HEK293 (cell line): ENCODE measurements around the gene LTK.
A peak's percentile ranks its signal among the peaks of the same experiment; 100 is the strongest.

Experiments used
- GLI2 ChIP-seq: fragments of 450-650 bp; formaldehyde crosslinking; IDR thresholded peaks from 2 replicates; pipeline ENCODE4; 2017; ENCODE audit warnings: missing biosample characterization, missing genetic modification characterization, low read depth, borderline replicate concordance
- MZF1 ChIP-seq: fragments of 450-650 bp; formaldehyde crosslinking; IDR thresholded peaks from 2 replicates; pipeline ENCODE4 v1.5.1; 2017; ENCODE audit warnings: missing biosample characterization, missing genetic modification characterization, borderline replicate concordance
- ZBTB1 ChIP-seq: fragments of 450-650 bp; formaldehyde crosslinking; IDR thresholded peaks from 2 replicates; pipeline ENCODE4 v1.5.1; 2016; ENCODE audit warnings: missing biosample characterization, missing genetic modification characterization
- ZNF121 ChIP-seq: fragments of 450-650 bp; formaldehyde crosslinking; IDR thresholded peaks from 2 replicates; pipeline ENCODE4 v1.5.1; 2016; ENCODE audit warnings: missing biosample characterization, missing genetic modification characterization
- ZNF175 ChIP-seq: fragments of 450-650 bp; formaldehyde crosslinking; IDR thresholded peaks from 2 replicates; pipeline ENCODE4 v1.5.1; 2016; ENCODE audit warnings: missing biosample characterization, missing genetic modification characterization
- ZNF2 ChIP-seq: fragments of 450-650 bp; formaldehyde crosslinking; IDR thresholded peaks from 2 replicates; pipeline ENCODE4 v1.5.1; 2016; ENCODE audit warnings: missing biosample characterization, missing genetic modification characterization
- ZNF211 ChIP-seq: fragments of 450-650 bp; formaldehyde crosslinking; IDR thresholded peaks from 2 replicates; pipeline ENCODE4 v1.5.1; 2016; ENCODE audit warnings: low read depth, missing biosample characterization, missing genetic modification characterization
- ZNF223 ChIP-seq: fragments of 450-650 bp; formaldehyde crosslinking; IDR thresholded peaks from 2 replicates; pipeline ENCODE4 v1.5.1; 2016; ENCODE audit warnings: missing biosample characterization, missing genetic modification characterization
- ZNF239 ChIP-seq: fragments of 450-650 bp; formaldehyde crosslinking; IDR thresholded peaks from 2 replicates; pipeline ENCODE4 v1.5.1; 2016; ENCODE audit warnings: missing biosample characterization, missing genetic modification characterization
- ZNF266 ChIP-seq: fragments of 450-650 bp; formaldehyde crosslinking; IDR thresholded peaks from 2 replicates; pipeline ENCODE4 v1.5.1; 2016; ENCODE audit warnings: missing biosample characterization, missing genetic modification characterization, low read depth
- ZNF324 ChIP-seq: fragments of 450-650 bp; formaldehyde crosslinking; IDR thresholded peaks from 2 replicates; pipeline ENCODE4 v1.5.1; 2016; ENCODE audit warnings: missing biosample characterization, missing genetic modification characterization
- ZNF391 ChIP-seq: fragments of 450-650 bp; formaldehyde crosslinking; IDR thresholded peaks from 2 replicates; pipeline ENCODE4 v1.5.1; 2016; ENCODE audit warnings: low read depth, missing biosample characterization, missing genetic modification characterization, borderline replicate concordance
- ZNF394 ChIP-seq: fragments of 450-650 bp; formaldehyde crosslinking; IDR thresholded peaks from 2 replicates; pipeline ENCODE4 v1.5.1; 2016; ENCODE audit warnings: missing biosample characterization, missing genetic modification characterization, mild to moderate bottlenecking, moderate library complexity, borderline replicate concordance
- ZNF404 ChIP-seq: fragments of 450-650 bp; formaldehyde crosslinking; IDR thresholded peaks from 2 replicates; pipeline ENCODE4 v1.5.1; 2017; ENCODE audit warnings: missing biosample characterization, missing genetic modification characterization
- ZNF48 ChIP-seq: fragments of 450-650 bp; formaldehyde crosslinking; IDR thresholded peaks from 2 replicates; pipeline ENCODE4 v1.5.1; 2016; ENCODE audit warnings: missing biosample characterization, missing genetic modification characterization
- ZNF510 ChIP-seq: fragments of 450-650 bp; formaldehyde crosslinking; IDR thresholded peaks from 2 replicates; pipeline ENCODE4 v1.5.1; 2018; ENCODE audit warnings: mild to moderate bottlenecking, missing genetic modification characterization, missing biosample characterization; ENCODE audit not compliant: insufficient replicate concordance
- ZNF530 ChIP-seq: fragments of 450-650 bp; formaldehyde crosslinking; IDR thresholded peaks from 2 replicates; pipeline ENCODE4 v1.5.1; 2016; ENCODE audit warnings: low read depth, missing biosample characterization, missing genetic modification characterization
- ZNF544 ChIP-seq: fragments of 450-650 bp; formaldehyde crosslinking; IDR thresholded peaks from 2 replicates; pipeline ENCODE4 v1.5.0; 2017; ENCODE audit warnings: missing biosample characterization, missing genetic modification characterization
- ZNF596 ChIP-seq: fragments of 450-650 bp; IDR thresholded peaks from 2 replicates; pipeline ENCODE4 v1.5.0; 2018; ENCODE audit warnings: missing biosample characterization, mild to moderate bottlenecking, missing genetic modification characterization, moderate library complexity
- ZNF677 ChIP-seq: fragments of 450-650 bp; IDR thresholded peaks from 2 replicates; pipeline ENCODE4 v1.5.0; 2018; ENCODE audit warnings: missing biosample characterization, mild to moderate bottlenecking, missing genetic modification characterization, moderate library complexity
- ZNF707 ChIP-seq: fragments of 450-650 bp; formaldehyde crosslinking; IDR thresholded peaks from 2 replicates; pipeline ENCODE4 v1.5.1; 2016; ENCODE audit warnings: missing biosample characterization, missing genetic modification characterization
- ZNF785 ChIP-seq: fragments of 450-650 bp; formaldehyde crosslinking; IDR thresholded peaks from 2 replicates; pipeline ENCODE4 v1.5.1; 2016; ENCODE audit warnings: missing biosample characterization, missing genetic modification characterization
- ZNF830 ChIP-seq: fragments of 450-650 bp; IDR thresholded peaks from 2 replicates; pipeline ENCODE4 v1.5.0; 2018; ENCODE audit warnings: missing biosample characterization, missing genetic modification characterization, low read depth, mild to moderate bottlenecking, moderate library complexity
- ZNF837 ChIP-seq: fragments of 450-650 bp; formaldehyde crosslinking; IDR thresholded peaks from 2 replicates; pipeline ENCODE4 v1.5.1; 2016; ENCODE audit warnings: missing biosample characterization, missing genetic modification characterization
- ZSCAN23 ChIP-seq: fragments of 450-650 bp; formaldehyde crosslinking; IDR thresholded peaks from 2 replicates; pipeline ENCODE4 v1.5.1; 2016; ENCODE audit warnings: missing biosample characterization, missing genetic modification characterization
- TF ChIP-seq, protein P1 (sequence below): fragments of 450-650 bp; formaldehyde crosslinking; IDR thresholded peaks from 2 replicates; pipeline ENCODE4 v1.5.1; 2016; ENCODE audit warnings: missing biosample characterization, missing genetic modification characterization
- TF ChIP-seq, protein P2 (sequence below): fragments of 450-650 bp; formaldehyde crosslinking; IDR thresholded peaks from 2 replicates; pipeline ENCODE4 v1.5.1; 2016; ENCODE audit warnings: missing biosample characterization, missing genetic modification characterization
- TF ChIP-seq, protein P3 (sequence below): fragments of 450-650 bp; formaldehyde crosslinking; IDR thresholded peaks from 2 replicates; pipeline ENCODE4 v1.5.1; 2016; ENCODE audit warnings: missing biosample characterization, missing genetic modification characterization
- TF ChIP-seq, protein P4 (sequence below): fragments of 450-650 bp; formaldehyde crosslinking; IDR thresholded peaks from 2 replicates; pipeline ENCODE4 v1.5.1; 2016; ENCODE audit warnings: missing biosample characterization, missing genetic modification characterization, low read depth
- TF ChIP-seq, protein P5 (sequence below): fragments of 450-650 bp; formaldehyde crosslinking; conservative IDR thresholded peaks from 2 replicates; pipeline ENCODE4 v1.5.1; 2016; ENCODE audit warnings: low read depth, missing biosample characterization, missing genetic modification characterization

Gene LTK

DNA sequence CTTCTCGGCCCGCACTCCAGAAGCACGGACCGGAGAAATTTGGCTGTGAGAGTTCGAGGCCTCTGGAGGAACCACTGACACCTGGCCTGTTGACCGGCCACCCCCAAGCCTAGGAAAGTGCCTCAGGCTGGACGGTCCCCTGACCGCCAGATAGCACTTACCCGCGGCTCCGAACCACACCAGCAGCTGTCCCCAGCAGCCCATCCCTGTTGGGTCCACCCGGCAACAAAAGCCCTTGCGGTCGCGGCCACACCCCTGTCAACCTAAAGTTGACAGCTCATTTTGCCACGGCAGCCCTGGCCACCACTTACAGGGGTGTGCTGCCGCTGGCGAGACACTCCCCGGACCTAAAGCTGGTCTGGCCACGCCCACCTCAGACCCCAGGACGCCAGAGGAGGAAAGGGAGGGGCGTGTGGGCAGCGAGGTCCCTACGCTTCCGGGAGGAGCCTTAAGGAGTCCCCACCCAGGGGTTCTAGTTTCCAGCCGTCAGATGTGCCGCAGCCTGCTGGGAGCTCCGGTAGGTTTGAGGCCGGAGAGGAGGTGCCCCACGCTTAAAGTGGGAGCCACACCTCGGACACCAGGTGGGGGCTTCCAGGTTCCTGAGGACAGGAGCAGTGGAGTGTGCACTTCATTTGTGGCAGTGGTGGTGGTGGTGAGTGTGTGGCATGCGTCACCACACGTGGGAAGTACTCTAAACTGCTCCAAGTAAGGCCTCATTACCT is at the start of gene LTK (continued):
- TF ChIP-seq GLI2 (no peak), ZNF544 (tag by site-specific recombination) (no peak), ZNF175 (tag by site-specific recombination) (no peak), ZNF785 (no peak), ZNF830 (tag by site-specific recombination) (no peak), ZNF239 (no peak), ZNF211 (tag by site-specific recombination) (no peak), MZF1 (no peak), ZNF510 (tag by site-specific recombination) (no peak), ZNF530 (no peak), ZNF394 (tag by site-specific recombination) (peak; percentile 21; the same call in 1 of the 2 replicates), ZNF324 (no peak), ZNF837 (tag by site-specific recombination) (no peak), ZNF266 (tag by site-specific recombination) (no peak), ZNF121 (tag by site-specific recombination) (no peak), ZBTB1 (tag by site-specific recombination) (no peak), ZNF596 (no peak), ZNF223 (tag by site-specific recombination) (no peak), ZNF48 (tag by site-specific recombination) (no peak), ZNF2 (tag by site-specific recombination) (no peak), ZNF677 (tag by site-specific recombination) (no peak), ZNF391 (tag by site-specific recombination) (no peak), ZNF404 (tag by site-specific recombination) (no peak), ZSCAN23 (tag by site-specific recombination) (no peak), ZNF707 (tag by site-specific recombination) (no peak)
- TF ChIP-seq, protein P1, sequence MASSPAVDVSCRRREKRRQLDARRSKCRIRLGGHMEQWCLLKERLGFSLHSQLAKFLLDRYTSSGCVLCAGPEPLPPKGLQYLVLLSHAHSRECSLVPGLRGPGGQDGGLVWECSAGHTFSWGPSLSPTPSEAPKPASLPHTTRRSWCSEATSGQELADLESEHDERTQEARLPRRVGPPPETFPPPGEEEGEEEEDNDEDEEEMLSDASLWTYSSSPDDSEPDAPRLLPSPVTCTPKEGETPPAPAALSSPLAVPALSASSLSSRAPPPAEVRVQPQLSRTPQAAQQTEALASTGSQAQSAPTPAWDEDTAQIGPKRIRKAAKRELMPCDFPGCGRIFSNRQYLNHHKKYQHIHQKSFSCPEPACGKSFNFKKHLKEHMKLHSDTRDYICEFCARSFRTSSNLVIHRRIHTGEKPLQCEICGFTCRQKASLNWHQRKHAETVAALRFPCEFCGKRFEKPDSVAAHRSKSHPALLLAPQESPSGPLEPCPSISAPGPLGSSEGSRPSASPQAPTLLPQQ (tag by site-specific recombination): 0 out of 2 replicates have a peak, but pooled peaks have one; percentile 42
- TF ChIP-seq, protein P2, sequence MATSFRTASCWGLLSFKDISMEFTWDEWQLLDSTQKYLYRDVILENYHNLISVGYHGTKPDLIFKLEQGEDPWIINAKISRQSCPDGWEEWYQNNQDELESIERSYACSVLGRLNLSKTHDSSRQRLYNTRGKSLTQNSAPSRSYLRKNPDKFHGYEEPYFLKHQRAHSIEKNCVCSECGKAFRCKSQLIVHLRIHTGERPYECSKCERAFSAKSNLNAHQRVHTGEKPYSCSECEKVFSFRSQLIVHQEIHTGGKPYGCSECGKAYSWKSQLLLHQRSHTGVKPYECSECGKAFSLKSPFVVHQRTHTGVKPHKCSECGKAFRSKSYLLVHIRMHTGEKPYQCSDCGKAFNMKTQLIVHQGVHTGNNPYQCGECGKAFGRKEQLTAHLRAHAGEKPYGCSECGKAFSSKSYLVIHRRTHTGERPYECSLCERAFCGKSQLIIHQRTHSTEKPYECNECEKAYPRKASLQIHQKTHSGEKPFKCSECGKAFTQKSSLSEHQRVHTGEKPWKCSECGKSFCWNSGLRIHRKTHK (tag by site-specific recombination): no peak
- TF ChIP-seq, protein P3, sequence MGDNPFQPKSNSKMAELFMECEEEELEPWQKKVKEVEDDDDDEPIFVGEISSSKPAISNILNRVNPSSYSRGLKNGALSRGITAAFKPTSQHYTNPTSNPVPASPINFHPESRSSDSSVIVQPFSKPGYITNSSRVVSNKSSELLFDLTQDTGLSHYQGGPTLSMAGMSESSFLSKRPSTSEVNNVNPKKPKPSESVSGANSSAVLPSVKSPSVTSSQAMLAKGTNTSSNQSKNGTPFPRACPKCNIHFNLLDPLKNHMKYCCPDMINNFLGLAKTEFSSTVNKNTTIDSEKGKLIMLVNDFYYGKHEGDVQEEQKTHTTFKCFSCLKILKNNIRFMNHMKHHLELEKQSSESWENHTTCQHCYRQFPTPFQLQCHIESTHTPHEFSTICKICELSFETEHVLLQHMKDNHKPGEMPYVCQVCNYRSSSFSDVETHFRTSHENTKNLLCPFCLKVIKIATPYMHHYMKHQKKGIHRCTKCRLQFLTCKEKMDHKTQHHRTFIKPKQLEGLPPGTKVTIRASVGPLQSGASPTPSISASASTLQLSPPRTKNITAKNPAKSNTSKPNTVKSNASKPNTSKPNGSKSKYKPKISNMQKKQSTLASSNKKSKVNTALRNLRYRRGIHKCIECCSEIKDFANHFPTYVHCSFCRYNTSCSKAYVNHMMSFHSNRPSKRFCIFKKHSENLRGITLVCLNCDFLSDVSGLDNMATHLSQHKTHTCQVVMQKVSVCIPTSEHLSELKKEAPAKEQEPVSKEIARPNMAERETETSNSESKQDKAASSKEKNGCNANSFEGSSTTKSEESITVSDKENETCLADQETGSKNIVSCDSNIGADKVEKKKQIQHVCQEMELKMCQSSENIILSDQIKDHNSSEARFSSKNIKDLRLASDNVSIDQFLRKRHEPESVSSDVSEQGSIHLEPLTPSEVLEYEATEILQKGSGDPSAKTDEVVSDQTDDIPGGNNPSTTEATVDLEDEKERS (tag by site-specific recombination): no peak
- TF ChIP-seq, protein P4, sequence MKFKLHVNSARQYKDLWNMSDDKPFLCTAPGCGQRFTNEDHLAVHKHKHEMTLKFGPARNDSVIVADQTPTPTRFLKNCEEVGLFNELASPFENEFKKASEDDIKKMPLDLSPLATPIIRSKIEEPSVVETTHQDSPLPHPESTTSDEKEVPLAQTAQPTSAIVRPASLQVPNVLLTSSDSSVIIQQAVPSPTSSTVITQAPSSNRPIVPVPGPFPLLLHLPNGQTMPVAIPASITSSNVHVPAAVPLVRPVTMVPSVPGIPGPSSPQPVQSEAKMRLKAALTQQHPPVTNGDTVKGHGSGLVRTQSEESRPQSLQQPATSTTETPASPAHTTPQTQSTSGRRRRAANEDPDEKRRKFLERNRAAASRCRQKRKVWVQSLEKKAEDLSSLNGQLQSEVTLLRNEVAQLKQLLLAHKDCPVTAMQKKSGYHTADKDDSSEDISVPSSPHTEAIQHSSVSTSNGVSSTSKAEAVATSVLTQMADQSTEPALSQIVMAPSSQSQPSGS: no peak
- TF ChIP-seq, protein P5, sequence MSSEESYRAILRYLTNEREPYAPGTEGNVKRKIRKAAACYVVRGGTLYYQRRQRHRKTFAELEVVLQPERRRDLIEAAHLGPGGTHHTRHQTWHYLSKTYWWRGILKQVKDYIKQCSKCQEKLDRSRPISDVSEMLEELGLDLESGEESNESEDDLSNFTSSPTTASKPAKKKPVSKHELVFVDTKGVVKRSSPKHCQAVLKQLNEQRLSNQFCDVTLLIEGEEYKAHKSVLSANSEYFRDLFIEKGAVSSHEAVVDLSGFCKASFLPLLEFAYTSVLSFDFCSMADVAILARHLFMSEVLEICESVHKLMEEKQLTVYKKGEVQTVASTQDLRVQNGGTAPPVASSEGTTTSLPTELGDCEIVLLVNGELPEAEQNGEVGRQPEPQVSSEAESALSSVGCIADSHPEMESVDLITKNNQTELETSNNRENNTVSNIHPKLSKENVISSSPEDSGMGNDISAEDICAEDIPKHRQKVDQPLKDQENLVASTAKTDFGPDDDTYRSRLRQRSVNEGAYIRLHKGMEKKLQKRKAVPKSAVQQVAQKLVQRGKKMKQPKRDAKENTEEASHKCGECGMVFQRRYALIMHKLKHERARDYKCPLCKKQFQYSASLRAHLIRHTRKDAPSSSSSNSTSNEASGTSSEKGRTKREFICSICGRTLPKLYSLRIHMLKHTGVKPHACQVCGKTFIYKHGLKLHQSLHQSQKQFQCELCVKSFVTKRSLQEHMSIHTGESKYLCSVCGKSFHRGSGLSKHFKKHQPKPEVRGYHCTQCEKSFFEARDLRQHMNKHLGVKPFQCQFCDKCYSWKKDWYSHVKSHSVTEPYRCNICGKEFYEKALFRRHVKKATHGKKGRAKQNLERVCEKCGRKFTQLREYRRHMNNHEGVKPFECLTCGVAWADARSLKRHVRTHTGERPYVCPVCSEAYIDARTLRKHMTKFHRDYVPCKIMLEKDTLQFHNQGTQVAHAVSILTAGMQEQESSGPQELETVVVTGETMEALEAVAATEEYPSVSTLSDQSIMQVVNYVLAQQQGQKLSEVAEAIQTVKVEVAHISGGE (tag by site-specific recombination): peak; percentile 62; the same call in 1 of the 2 replicates
